GM12865 (cell line): ENCODE measurements around the gene PCLO.

Source experiments
- DNase-seq: peaks from one replicate; pipeline ENCODE4 v3.0.0; 2010; ENCODE audit warnings: low read depth
- H3K4me3 ChIP-seq: 2 replicates; pipeline ENCODE4 v1.5.1; 2011; ENCODE audit warnings: mild to moderate bottlenecking, low read depth, low read length, control low read depth
- CTCF ChIP-seq: IDR thresholded peaks from 2 replicates; pipeline ENCODE4 v1.5.1; 2011; ENCODE audit warnings: low read length, control low read depth, low read depth, inconsistent platforms; ENCODE audit not compliant: insufficient read depth; ENCODE audit errors: missing control alignments

PCLO gene

GRCh38 chr7:83118347-83119025, 44.2 kb downstream of the PCLO start:
- TF ChIP-seq CTCF, result no peak
- no peak overlapping the region for H3K4me3 ChIP-seq
- no peak for DNase-seq

GRCh38 chr7:83117466-83117865, 45.2 kb downstream of the PCLO start:
- H3K4me3 ChIP-seq, result no peak overlapping the region
- TF ChIP-seq CTCF, result no peak
- DNase-seq, result no peak

GRCh38 chr7:83111391-83111790, 51.3 kb downstream of the PCLO start:
- TF ChIP-seq CTCF, result no peak

GRCh38 chr7:83109352-83109751, 53.3 kb downstream of the PCLO start:
- no peak for TF ChIP-seq CTCF
- H3K4me3 ChIP-seq, result no peak overlapping the region
- DNase-seq, result no peak

More at GRCh38 chr7:83111391-83111790, 51.3 kb downstream of the PCLO start:
- no peak overlapping the region for H3K4me3 ChIP-seq
- DNase-seq, result no peak

GRCh38 chr7:83105948-83106347, 56.7 kb downstream of the PCLO start:
- no peak for TF ChIP-seq CTCF
- DNase-seq, result no peak
- no peak overlapping the region for H3K4me3 ChIP-seq

GRCh38 chr7:83105063-83105462, 57.6 kb downstream of the PCLO start:
- H3K4me3 ChIP-seq, result no peak overlapping the region
- no peak for TF ChIP-seq CTCF
- no peak for DNase-seq

- TF ChIP-seq CTCF, result no peak
- H3K4me3 ChIP-seq, result no peak overlapping the region
- no peak for DNase-seq
These were observed 61.2 kb downstream of the PCLO start for GRCh38 chr7:83101530-83101929.
